ENCODE results near the gene ERC1.

GRCh38 chr12:1273051-1273450 lies 282.0 kb downstream of the ERC1 start:
- TF ChIP-seq CTCF (IDR thresholded peaks at IDR 0.05; ENCODE audit: low read depth, low read length, poor library complexity, severe bottlenecking) (no peak), EZH2phosphoT487 (IDR thresholded peaks at IDR 0.05; ENCODE audit: borderline replicate concordance, low read length) (no peak)

All from DOHH2 (cell line).